HFFc6 (cell line): Measurements from ENCODE around the gene ACTG1. TPM values are rescaled to one million over a fixed set of nuclear protein-coding genes. Genes with fewer than 3 reads are reported as not detected.

Experiments
- DNase-seq: peaks from one replicate; pipeline ENCODE4 v3.0.0-alpha.2; 2018
- H3K27ac Mint-ChIP-seq: 2 replicates; pipeline ENCODE4 v1.8.0; 2020; ENCODE audit warnings: mild to moderate bottlenecking, mixed read lengths
- H3K27me3 Mint-ChIP-seq: 2 replicates; pipeline ENCODE4 v1.8.0; 2021; ENCODE audit warnings: mild to moderate bottlenecking, moderate library complexity, mixed read lengths; ENCODE audit not compliant: insufficient read depth
- H3K36me3 Mint-ChIP-seq: 2 replicates; pipeline ENCODE4 v1.8.0; 2021; ENCODE audit warnings: low read depth, mixed read lengths
- H3K4me1 Mint-ChIP-seq: 2 replicates; pipeline ENCODE4 v1.8.0; 2020; ENCODE audit warnings: low read depth, mixed read lengths
- H3K4me3 Mint-ChIP-seq: 2 replicates; pipeline ENCODE4 v1.8.0; 2020; ENCODE audit warnings: mild to moderate bottlenecking, moderate library complexity, mixed read lengths
- H3K9me3 Mint-ChIP-seq: 2 replicates; pipeline ENCODE4 v1.8.0; 2020; ENCODE audit warnings: mild to moderate bottlenecking, mixed read lengths
- total RNA-seq, 6 experiments: library from RNA; stranded (reverse); fragmentation: NEBNext Ultra II Directional; extraction: Animal tissue kit (Norgen Biotek cat#: 25700); gene quantifications; 2 replicates in 1 of 6; 3 replicates in 5 of 6; pipeline ENCODE4 v1.2.3, GENCODE V29; 2021
- TF ChIP-seq, protein P1 (sequence below): fragments of 200-600 bp; sonication (generic); IDR thresholded peaks from 2 replicates; pipeline ENCODE4 v1.5.0; 2021; ENCODE audit warnings: antibody characterized with exemption, mild to moderate bottlenecking

ACTG1 gene
- total RNA-seq, 6 experiments from 2014 or later: 7,891 to 11,135 (median 9,908) TPM

GRCh38 chr17:81498953-81499600 is 13.5 kb downstream of the ACTG1 start:
- TF ChIP-seq, protein P1, sequence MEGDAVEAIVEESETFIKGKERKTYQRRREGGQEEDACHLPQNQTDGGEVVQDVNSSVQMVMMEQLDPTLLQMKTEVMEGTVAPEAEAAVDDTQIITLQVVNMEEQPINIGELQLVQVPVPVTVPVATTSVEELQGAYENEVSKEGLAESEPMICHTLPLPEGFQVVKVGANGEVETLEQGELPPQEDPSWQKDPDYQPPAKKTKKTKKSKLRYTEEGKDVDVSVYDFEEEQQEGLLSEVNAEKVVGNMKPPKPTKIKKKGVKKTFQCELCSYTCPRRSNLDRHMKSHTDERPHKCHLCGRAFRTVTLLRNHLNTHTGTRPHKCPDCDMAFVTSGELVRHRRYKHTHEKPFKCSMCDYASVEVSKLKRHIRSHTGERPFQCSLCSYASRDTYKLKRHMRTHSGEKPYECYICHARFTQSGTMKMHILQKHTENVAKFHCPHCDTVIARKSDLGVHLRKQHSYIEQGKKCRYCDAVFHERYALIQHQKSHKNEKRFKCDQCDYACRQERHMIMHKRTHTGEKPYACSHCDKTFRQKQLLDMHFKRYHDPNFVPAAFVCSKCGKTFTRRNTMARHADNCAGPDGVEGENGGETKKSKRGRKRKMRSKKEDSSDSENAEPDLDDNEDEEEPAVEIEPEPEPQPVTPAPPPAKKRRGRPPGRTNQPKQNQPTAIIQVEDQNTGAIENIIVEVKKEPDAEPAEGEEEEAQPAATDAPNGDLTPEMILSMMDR: no peak
- H3K4me1 Mint-ChIP-seq: peaks cover 7% of the 10 kb centered on the region
- H3K9me3 Mint-ChIP-seq: no peaks in the 10 kb centered on the region
- DNase-seq: no peak
- no peak overlapping the region for H3K4me3 Mint-ChIP-seq
- peaks cover 9% of the 10 kb centered on the region for H3K27me3 Mint-ChIP-seq
- H3K36me3 Mint-ChIP-seq: no peaks in the 10 kb centered on the region
- no peak overlapping the region for H3K27ac Mint-ChIP-seq

- Mint-ChIP-seq H3K9me3 (no peaks in the 10 kb centered on the region), H3K4me3 (no peak overlapping the region; the same call in 1 of the 2 replicates), H3K36me3 (no peaks in the 10 kb centered on the region), H3K27me3 (peaks cover 7% of the 10 kb centered on the region), H3K27ac (no peak overlapping the region), H3K4me1 (peaks cover 7% of the 10 kb centered on the region)
- TF ChIP-seq, protein P1: no peak
- no peak for DNase-seq
These were observed 17.8 kb downstream of the ACTG1 start for GRCh38 chr17:81494626-81495377.

DNA sequence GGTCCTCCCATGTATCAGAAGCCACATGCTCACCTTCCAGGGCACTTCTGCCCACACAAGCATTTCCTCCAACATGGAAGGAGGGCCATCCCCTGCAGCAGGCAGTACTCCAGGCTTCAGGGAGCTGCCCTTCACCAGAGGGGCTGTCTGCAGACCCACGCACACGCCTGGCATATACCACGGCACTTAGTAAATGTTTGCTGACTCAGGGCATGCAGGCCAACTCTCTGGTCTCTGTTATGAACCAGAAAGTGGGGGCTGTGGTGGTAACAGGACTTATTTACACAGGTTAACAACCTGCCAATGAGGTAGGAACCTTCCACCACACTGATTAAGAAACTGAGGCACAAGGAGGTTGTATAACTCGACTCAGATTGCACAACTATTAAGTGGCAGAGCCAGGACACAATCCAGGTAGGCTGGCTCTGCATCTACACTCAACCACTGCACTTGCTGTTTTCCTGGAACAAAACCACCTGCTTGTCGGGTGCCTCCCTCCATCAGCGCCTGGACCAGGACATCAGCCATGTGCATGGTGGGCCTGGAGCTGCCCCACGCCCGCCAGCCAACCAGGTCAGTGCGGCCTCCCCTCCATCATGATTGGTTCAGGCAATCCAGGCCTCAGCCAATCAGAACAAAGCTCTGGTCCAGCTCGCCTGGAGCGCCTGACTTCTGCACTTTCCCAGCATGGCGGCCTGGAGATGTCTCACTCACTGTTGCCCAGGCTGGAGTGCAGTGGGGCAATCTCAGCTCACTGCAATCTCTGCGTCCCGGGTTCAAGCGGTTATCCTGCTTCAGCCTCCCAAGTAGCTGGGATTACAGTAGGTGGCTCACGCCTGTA is 19.2 kb downstream of the ACTG1 start:
- H3K36me3 Mint-ChIP-seq: no peaks in the 10 kb centered on the region
- DNase-seq: no peak
- no peaks in the 10 kb centered on the region for H3K9me3 Mint-ChIP-seq
- peaks cover 5% of the 10 kb centered on the region; the same call in 1 of the 2 replicates for H3K4me1 Mint-ChIP-seq
- H3K27me3 Mint-ChIP-seq: peaks cover 5% of the 10 kb centered on the region; the same call in 1 of the 2 replicates
- H3K4me3 Mint-ChIP-seq: no peak overlapping the region
- TF ChIP-seq, protein P1: no peak
- no peak overlapping the region for H3K27ac Mint-ChIP-seq

DNA sequence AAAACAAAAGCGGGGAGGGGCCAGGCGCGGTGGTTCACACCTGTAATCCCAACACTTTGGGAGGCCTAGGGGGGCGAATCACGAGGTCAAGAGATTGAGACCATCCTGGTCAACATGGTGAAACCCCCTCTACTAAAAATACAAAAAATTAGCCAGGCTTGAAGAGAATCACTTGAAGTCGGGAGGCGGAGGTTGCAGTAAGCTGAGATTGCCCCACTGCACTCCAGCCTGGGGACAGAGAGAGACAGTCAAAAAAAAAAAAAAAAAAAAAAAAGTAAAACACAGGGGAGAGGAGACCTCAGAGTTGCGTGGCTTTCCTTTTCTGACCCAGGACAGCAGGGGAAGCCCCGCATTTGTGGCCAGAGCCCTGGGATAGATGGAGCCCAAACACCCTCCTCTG is 19.9 kb downstream of the ACTG1 start:
- Mint-ChIP-seq H3K36me3 (no peaks in the 10 kb centered on the region), H3K9me3 (no peaks in the 10 kb centered on the region), H3K27ac (no peak overlapping the region)

DNA sequence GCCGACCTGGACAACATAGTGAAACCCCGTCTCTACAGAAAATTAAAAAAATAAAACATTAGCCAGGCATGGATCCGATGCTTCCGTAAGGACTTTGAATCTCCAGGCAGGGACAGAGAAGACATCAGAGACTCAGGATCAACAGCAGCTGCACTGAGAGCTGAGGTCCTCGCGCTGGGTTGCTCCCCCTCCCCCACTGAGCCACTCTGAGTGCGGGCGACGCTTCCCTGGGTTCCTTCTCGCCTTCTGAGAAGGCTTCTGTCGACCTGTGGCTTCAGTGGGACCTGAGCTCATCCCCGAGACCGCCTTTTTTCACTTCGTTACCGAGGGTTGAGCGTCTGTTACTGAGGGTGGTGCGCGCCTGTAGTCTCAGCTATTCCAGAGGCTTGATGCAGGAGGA is 20.4 kb downstream of the ACTG1 start:
- no peaks in the 10 kb centered on the region for H3K9me3 Mint-ChIP-seq
- DNase-seq: no peak
- no peaks in the 10 kb centered on the region for H3K36me3 Mint-ChIP-seq
- peaks cover 5% of the 10 kb centered on the region; the same call in 1 of the 2 replicates for H3K27me3 Mint-ChIP-seq
- no peak overlapping the region for H3K4me3 Mint-ChIP-seq
- peaks cover 5% of the 10 kb centered on the region; the same call in 1 of the 2 replicates for H3K4me1 Mint-ChIP-seq
- TF ChIP-seq, protein P1: no peak
- H3K27ac Mint-ChIP-seq: no peak overlapping the region

More for the DNA sequence above, 19.9 kb downstream of the ACTG1 start:
- TF ChIP-seq, protein P1: no peak
- no peak for DNase-seq
- Mint-ChIP-seq H3K4me3 (no peak overlapping the region), H3K27me3 (peaks cover 5% of the 10 kb centered on the region; the same call in 1 of the 2 replicates), H3K4me1 (peaks cover 5% of the 10 kb centered on the region; the same call in 1 of the 2 replicates)
